Calu3 (cell line): ENCODE results near the gene LDLRAD4. TPM values are rescaled to one million over a fixed set of nuclear protein-coding genes. Genes with fewer than 3 reads are reported as not detected.

ENCODE experiments used
- BruUV-seq: library from RNA; stranded (reverse); fragments of 400-500 nt; replicated peaks from 2 replicates; lab custom pipeline; 2021; lab: Mats Ljungman, UMichigan
- CTCF ChIA-PET: fragments of 300-600 bp; sonication (Branson Sonifier 250); formaldehyde crosslinking; loops from one replicate; lab custom pipeline; 2022; ENCODE audit warnings: antibody characterized with exemption; lab: Charles Lee
- DNase-seq: peaks from one replicate; pipeline ENCODE4 v3.0.0; 2022
- H3K27ac Mint-ChIP-seq: one replicate; pipeline ENCODE4 v1.8.0; 2022; ENCODE audit warnings: mixed read lengths; ENCODE audit not compliant: unreplicated experiment
- H3K27me3 Mint-ChIP-seq: one replicate; pipeline ENCODE4 v1.8.0; 2022; ENCODE audit warnings: mixed read lengths; ENCODE audit not compliant: unreplicated experiment
- H3K36me3 Mint-ChIP-seq: one replicate; pipeline ENCODE4 v1.8.0; 2022; ENCODE audit warnings: mild to moderate bottlenecking, moderate library complexity, mixed read lengths; ENCODE audit not compliant: insufficient read depth, unreplicated experiment
- H3K4me1 Mint-ChIP-seq: one replicate; pipeline ENCODE4 v1.8.0; 2022; ENCODE audit warnings: mild to moderate bottlenecking, low read depth, mixed read lengths; ENCODE audit not compliant: unreplicated experiment
- H3K4me3 Mint-ChIP-seq: one replicate; pipeline ENCODE4 v1.8.0; 2022; ENCODE audit warnings: mild to moderate bottlenecking, low read depth, moderate library complexity, mixed read lengths; ENCODE audit not compliant: unreplicated experiment
- H3K9me3 Mint-ChIP-seq: one replicate; pipeline ENCODE4 v1.8.0; 2022; ENCODE audit warnings: low read depth, mixed read lengths; ENCODE audit not compliant: unreplicated experiment
- CTCF ChIP-seq: fragments of 200-600 bp; IDR thresholded peaks from one replicate; pipeline ENCODE4 v1.8.0; 2022; ENCODE audit warnings: antibody characterized with exemption; ENCODE audit not compliant: unreplicated experiment
- intact Hi-C: fragments of 100-400 bp; cut with micrococcal nuclease; formaldehyde crosslinking; loops from one replicate; pipeline ENCODE4 v1.10.0; 2022; ENCODE audit not compliant: unreplicated experiment
- total RNA-seq: library from RNA; stranded (reverse); gene quantifications from 2 replicates; pipeline ENCODE4 v1.2.3, GENCODE V29; 2022

LDLRAD4 gene
- total RNA-seq, 1 experiment from 2014 or later = 0.50 TPM

GRCh38 chr18:13521418-13521817, 302.9 kb downstream of the LDLRAD4 start:
- Mint-ChIP-seq H3K36me3 (no peaks in the 10 kb centered on the region), H3K4me1 (no peaks in the 10 kb centered on the region), H3K27me3 (peaks cover 62% of the 10 kb centered on the region), H3K9me3 (peaks cover 6% of the 10 kb centered on the region), H3K4me3 (no peak overlapping the region), H3K27ac (no peak overlapping the region)
- CTCF ChIA-PET = no interaction called here
- intact Hi-C loops = no loop called here
- TF ChIP-seq CTCF = no peak
- no TSS peak for BruUV-seq
- DNase-seq = no peak

GRCh38 chr18:13522256-13522655, 303.7 kb downstream of the LDLRAD4 start:
- CTCF ChIA-PET = no interaction called here
- Mint-ChIP-seq H3K27ac (no peak overlapping the region), H3K4me3 (no peak overlapping the region), H3K27me3 (peaks cover 70% of the 10 kb centered on the region), H3K4me1 (no peaks in the 10 kb centered on the region), H3K36me3 (no peaks in the 10 kb centered on the region), H3K9me3 (peaks cover 6% of the 10 kb centered on the region)
- no peak for DNase-seq
- no TSS peak for BruUV-seq
- TF ChIP-seq CTCF = no peak
- intact Hi-C loops = no loop called here

- Mint-ChIP-seq H3K9me3 (peaks cover 4% of the 10 kb centered on the region), H3K27me3 (peaks cover 72% of the 10 kb centered on the region), H3K36me3 (peaks cover 3% of the 10 kb centered on the region), H3K4me1 (no peaks in the 10 kb centered on the region), H3K4me3 (no peak overlapping the region), H3K27ac (no peak overlapping the region)
- intact Hi-C loops = no loop called here
- CTCF ChIA-PET = no interaction called here
- no TSS peak for BruUV-seq
- no peak for TF ChIP-seq CTCF
- no peak for DNase-seq
Measured at GRCh38 chr18:13522861-13523660, 304.5 kb downstream of the LDLRAD4 start.

- DNase-seq = no peak
- no peaks in the 10 kb centered on the region for H3K4me1 Mint-ChIP-seq
- H3K9me3 Mint-ChIP-seq = no peaks in the 10 kb centered on the region
- intact Hi-C loops = no loop called here
- BruUV-seq = no TSS peak
- no peak overlapping the region for H3K27ac Mint-ChIP-seq
- no peak overlapping the region for H3K4me3 Mint-ChIP-seq
- TF ChIP-seq CTCF = no peak
- H3K36me3 Mint-ChIP-seq = peaks cover 7% of the 10 kb centered on the region
- CTCF ChIA-PET = no interaction called here
- peaks cover 73% of the 10 kb centered on the region for H3K27me3 Mint-ChIP-seq
Measured at GRCh38 chr18:13524054-13524453, 305.5 kb downstream of the LDLRAD4 start.
